NCI-H2171 (cell line): Measurements from ENCODE around the gene CCDC81.
"Not testable (repeated sequence)": the region's sequence is repeated elsewhere in the genome, so short reads cannot be mapped to it uniquely, and the experiment has no call there.

Source experiments
- DNase-seq: peaks from one replicate; lab custom pipeline; 2025; lab: John Stamatoyannopoulos, UW

Gene CCDC81

DNA sequence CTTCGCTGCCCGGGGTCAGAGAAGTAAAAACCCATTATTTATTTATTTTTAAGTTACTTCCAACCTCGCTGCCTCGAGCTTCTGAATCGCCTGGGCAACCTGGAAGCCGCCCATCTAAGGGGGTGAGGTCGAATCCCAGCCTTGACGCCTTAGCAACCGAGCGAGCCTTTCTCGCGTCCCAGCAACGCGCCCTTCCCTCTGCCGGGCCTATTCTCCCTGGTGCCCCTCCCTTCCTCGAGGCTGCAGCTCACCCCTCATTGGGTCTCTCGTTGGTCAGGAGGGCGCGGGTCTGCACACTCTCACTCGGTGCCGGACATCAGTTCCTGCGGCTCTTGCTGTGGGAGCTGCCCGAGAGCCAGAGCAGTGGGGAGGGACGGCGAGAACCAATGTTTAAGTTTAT is at the start of gene CCDC81:
Gene CCDC81, plus strand, starts transcription at position 302 of the 400 bp plus-strand sequence. CDS start 277 bp downstream, outside the sequence.
- DNase-seq = no peak

DNA sequence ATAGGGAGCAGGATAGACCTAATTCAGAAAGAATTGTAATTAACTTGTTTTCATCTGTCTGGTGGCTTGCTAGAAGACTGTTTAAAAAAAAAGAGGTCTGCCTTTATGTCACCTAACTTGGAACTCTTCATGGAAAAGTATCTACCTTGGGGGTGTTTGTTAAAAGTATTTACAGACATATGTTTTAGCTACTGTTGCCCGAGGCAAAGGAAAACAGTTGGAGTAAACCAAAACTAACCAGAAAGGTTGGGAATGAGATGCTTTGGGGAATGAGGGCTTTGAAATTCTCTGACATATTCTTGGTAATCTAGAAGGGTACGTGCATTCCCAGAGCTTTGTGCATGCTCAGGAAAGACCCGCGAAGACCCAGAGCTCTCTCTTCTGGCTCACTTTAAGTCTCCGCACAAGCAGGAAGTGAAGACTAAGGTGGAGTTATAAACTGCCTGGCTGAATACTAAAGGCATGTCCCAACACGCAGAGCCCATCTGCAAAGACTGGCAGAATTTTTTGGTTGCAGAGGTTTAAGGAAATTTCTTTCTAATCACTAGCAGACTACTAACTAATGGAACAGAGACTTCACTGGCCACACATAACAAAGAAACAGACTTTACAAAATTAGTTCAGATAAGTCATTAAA is 39.4 kb upstream of the CCDC81 start:
- no peak for DNase-seq

DNA sequence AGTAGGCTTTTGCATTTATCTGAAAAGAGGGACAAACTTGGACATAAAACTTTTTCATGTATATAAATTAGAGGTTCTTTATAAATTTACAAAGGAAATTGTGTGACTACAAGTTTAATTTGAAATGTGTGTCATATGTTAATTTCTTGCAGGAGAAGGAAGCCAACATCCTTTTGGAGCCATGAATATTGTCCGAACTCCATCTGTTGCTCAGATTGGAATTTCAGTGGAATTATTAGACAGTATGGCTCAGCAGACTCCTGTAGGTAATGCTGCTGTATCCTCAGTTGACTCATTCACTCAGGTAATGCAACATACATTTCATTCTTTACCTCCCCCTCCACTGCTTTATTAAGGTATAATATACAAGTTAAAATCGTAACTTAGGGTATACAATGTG is 37.5 kb upstream of the CCDC81 start:
- DNase-seq = no peak

DNA sequence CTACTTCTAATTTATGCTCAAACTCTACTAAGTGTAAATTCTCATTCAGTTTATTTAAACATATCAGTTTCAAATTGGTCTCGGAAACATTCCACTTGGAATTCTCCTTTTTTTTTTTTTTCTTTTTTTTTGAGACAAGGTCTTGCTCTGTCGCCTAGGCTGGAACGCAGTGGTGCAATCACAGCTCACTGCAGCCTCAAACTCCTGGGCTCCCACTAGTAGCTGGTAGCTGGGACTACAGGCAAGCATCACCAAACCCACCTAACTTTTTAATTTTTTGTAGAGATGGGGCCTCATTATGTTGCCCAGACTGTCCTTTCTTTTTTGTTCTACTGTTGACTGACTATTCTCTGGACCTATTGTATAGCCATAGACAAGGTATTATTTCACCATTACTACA is 33.3 kb upstream of the CCDC81 start:
- no peak for DNase-seq

DNA sequence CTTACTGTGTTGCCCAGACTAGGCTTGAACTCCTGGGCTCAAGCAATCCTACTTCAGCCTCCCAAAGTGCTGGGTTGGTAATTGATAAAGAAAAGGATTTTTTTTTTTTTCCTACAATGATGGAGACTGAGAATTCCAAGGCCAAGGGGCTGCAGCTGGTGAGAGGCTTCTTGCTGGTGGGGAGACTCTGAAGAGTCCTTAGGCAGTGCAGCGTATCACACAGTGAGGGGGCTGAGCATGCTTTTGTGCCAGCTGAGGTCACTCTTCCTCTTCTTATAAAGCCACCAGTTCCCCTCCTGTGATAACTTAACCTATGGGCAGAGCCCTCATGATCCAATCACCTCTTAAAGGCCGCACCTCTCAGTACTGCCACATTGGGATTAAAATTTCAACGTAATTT is 28.2 kb upstream of the CCDC81 start:
- no peak for DNase-seq

DNA sequence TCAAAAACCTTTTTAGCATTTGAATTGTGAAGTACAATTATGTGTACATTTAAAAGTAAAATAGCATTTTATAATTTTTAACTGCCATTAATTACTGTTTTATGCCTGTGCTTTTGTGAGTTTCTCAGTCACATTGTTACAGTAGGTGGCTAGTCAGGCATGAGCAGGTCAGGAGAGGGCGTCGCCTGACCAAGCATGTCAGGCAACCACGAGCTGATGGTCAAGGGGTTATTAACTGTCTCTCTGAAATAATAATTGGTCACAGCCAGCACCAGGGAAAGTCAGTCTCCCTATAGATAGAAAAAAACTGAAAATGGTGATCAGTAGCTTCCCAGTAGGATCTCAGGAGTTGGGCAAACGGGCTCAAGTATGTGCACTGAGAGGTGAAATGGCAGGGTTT is 19.4 kb upstream of the CCDC81 start:
- DNase-seq = no peak

DNA sequence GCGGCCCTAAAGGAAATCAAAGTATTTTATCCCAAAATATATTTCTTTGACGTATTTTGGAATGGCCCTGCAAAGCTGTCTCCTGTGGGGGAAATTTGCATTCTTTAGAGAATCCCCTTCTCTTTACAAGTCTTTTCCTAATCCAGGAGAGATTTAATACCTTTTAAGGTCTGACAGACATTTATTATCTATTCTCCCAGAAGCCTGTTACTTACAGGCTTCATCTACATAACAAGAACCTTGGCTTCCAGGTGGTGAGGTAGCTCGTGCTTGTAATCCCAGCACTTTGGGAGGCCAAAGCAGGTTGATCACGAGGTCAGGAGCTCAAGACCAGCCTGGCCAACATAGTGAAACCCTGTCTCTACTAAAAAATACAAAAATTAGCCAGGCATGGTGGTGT is 17.3 kb upstream of the CCDC81 start:
- DNase-seq = not testable (repeated sequence)

DNA sequence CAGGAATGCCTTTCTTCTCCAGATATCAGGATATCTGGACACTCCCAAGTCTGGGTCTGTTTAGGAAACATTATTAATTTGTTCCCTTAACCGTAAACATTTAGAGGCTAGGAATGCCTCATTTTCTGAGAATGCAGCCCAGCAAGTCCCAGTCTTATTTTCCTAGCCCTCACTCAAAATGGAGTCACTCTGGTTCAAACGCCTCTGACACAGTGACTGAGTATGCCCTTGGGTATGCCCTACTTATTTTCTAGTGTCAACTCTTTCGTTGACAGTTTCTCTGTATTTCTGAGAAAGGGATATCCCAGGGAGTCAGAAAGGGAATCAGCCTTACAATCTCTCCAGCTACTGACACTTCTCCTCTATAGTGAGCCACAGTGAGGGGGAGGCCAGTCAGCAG is 16.0 kb upstream of the CCDC81 start:
- no peak for DNase-seq

DNA sequence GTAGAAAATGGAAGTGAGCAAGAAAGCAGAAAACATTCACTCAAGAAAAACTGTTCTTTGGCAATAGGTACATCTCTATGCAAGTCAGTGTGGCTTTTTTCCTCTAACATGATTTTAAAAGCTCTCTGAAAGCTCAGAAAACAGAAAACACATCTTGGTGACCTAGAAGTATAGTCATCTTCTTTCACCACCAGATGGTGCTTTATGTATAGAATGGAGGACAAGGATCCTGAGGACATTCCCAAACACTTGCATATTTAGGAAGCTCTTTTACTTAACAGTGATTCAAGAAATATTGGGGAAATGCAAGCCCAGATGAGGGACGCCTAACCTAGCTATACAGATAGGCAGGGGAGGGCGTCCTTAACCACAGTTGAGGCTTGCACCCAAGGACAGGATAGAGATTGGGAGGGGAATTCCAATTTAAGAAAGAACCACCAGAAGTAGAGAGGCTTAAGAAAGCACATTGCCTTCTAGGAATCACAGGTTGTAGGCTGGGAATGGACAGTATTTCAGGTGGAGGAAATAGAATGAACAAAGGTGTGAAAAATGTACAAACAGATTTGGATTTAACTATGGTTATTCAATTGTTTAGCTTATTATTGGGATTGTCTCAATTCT is 13.8 kb upstream of the CCDC81 start:
- DNase-seq = no peak

DNA sequence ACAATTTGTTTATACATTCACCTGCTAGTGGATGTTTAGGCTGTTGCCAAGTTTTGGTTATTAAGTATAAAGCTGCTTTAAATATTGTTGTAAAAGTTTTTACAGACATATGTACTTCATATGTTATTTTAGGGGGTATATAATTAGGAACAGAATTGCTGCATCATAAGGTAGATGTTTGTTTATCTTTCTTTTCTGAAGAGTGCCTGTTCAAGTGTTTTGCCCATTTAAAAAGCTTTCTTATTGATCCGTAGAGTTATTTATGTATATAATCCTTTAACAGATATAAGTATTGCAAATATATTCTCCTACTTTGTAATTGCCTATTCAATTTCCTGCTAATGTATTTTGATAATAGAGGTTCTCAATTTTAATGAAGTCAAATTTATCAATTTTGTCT is 11.3 kb upstream of the CCDC81 start:
- no peak for DNase-seq

DNA sequence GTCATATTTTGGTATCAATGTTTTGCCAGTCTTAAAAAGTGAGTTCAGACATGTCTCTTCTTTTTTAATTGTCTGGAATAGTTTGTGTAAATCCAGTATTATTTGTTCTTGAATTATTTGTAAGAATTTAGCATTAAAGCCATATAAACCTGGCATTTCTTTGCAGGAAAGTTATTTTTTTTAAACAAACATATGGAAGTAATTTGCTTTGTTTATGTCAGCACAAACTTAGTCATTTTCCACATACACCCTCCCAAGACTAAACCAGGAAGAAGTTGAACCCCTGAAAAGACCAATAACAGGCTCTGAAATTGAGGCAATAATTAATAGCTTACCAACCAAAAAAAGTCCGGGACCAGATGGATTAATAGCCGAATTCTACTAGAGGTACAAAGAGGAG is 9.1 kb upstream of the CCDC81 start:
- no peak for DNase-seq

DNA sequence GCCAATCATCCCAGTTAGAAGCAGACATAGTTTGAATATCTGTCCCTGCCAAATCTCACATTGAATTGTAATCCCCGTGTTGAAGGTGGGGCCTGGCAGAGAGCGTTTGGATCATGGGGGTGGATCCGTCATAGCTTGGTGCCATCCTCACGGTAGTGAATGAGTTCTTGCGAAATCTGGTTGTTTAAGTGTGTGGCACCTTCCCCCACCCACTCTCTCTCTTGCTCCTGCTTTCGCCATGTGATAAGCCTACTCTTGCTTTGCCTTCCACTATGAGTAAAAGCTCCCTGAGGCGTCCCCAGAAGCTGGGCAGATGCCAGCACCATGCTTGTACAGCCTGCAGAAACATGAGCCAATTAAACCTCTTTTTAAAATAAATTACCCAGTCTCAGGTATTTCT is 5.0 kb upstream of the CCDC81 start:
- no peak for DNase-seq

DNA sequence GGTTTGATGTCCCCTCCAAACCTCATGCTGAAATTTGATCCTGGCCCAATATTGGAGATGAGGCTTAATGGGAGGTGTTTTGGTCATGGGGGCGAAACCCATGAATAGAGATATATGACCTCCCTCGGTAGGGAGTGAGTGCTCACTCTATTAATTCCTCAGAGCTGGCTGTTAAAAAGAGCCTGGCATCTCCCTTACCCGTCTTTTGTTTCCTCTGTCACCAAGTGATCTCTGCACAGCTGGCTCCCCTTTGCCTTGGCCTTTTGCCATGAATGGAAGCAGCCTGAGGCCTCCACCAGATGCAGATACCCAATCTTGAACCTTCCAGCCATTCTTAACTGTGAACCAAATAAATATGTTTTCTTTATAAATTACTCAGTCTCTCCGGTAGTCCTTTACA is 4.5 kb upstream of the CCDC81 start:
- DNase-seq = no peak

DNA sequence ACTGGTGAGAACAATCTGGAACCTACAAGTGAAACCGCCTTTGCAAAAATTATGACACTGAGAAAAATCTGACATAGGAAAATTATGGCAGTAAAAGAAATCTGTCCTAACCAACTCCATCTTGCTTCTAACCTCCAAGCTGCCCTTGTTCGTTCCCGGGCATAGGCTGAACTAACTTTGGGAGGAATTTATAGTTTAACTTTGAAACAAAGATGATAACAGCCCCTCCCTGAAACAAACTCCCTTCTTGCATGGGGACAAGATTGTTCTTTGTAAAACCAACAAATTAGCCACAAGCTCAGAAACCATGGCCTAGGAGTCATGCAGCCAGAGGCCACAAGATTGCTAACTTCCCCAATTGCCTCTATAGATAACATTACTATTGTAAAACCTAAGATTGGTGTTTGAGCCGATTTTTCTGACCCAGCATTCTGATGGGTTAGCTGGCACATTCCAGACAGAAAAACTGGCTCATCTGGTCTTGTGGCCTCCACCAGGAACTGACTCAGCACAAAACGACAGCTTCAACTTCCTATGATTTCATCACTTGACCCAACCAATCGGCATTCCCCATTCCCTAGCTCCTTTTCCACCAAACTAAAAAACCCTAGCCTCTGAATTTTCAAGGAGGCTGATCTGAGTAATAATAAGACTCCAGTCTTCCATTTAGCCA is 3.6 kb upstream of the CCDC81 start:
- DNase-seq = no peak

DNA sequence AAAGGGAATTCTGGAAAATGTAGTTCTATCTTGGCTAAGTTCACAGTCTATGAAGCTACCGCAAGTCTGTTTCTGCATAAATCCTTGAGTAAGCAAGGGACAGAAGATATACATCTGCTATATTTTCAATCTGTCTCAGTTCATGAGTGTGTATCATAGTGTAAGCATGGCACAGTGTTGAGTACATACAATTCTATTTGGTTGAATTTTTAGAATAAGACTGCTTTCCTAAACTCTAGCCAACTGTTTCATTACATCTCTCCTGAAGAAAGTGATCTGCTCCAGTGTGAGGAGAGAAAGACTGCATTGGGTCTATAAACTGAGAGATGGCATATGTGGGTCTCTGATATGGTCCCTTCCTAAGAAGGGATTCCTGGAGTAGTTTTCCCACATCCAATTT is 2.6 kb upstream of the CCDC81 start:
- DNase-seq = no peak

DNA sequence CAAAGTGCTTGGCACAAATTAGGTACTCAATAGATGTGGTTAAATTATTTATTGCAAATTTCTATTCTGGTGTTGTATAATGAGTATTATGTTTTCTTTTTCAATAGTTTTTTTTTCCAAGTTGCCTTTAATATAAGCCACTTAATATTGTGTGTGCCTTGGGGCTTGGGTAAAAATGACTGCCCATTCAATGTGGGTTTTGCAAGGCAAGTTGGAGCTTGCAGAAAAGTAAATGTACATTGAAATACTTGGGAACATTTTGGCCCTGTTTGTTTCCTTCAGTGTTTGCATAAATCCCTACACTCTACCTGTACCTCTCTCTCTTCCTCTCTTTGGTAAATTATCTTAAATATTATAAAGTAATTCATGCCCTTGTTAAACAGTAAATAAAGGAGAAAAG is 2.1 kb upstream of the CCDC81 start:
- DNase-seq = no peak

DNA sequence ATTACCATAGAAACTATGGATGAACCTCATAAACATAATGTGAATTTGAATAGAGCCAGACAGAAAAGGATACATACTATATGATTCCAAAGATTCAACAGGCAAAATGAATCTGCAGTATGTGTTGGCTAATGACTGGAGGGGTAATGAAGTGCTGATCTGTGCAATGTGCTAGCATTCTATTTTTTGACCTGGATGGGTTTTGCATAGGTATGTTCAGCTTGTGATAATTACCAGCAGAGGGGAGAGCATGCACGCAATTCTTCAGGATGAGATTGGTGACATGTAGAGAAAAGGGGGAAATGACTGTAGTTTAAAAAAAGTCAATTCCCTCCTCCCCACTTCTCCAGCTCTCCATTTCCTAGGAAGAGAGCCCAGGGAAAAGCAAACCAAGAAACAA is 618 bp upstream of the CCDC81 start:
- DNase-seq = no peak

DNA sequence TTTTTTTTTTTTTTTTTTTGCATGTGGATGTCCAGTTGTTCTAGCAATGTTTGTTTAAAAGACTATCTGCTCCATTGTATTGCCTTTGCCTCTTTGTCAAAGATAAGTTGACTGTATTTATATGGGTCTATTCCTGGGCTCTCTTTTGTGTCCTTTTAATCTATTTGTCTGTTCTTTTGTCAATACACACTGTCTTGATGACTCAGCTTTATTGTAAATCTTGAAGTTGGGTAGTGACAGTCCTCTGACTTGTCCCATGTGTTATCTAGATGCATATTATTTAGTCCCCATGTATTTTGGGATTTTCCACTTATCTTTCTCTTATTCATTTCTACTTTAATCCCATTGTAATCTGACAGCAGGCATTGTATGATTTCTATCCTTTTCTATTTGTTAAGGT is 3.3 kb downstream of the CCDC81 start:
- DNase-seq = no peak

DNA sequence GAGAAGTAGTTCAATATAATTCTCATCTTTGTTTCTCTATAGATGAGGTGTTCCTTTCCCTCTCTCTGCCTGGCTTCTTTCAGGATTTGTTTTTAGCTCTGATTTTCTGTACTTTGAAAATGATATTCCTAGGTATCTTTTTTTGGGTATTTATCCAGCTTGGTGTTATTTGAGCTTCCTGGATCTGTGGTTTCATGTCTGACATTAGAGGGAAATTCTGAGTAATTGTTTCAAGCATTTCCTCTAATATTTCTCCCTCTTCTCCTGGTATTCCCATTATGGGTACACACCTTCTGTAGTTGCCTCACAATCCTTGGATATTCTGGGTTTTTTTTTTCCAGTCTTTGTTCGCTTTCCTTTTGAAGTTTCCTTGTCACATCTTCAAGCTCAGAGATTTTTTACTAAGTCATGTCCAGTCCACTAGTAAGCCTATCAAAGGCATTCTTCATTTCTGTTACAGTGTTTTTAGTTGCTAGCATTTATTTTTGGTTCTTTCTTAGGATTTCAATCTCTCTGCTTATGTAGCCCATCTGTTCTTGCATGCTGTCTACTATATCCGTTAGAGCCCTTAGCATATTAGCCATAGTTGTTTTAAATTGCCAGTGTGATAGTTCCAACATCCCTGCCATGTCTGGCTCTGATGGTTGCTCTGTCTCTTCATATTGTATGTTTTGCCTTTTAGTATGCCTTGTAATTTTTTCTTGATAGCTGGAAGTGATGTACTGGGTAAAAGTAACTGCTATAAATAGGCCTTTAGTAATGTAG is 5.8 kb downstream of the CCDC81 start:
- DNase-seq = no peak

DNA sequence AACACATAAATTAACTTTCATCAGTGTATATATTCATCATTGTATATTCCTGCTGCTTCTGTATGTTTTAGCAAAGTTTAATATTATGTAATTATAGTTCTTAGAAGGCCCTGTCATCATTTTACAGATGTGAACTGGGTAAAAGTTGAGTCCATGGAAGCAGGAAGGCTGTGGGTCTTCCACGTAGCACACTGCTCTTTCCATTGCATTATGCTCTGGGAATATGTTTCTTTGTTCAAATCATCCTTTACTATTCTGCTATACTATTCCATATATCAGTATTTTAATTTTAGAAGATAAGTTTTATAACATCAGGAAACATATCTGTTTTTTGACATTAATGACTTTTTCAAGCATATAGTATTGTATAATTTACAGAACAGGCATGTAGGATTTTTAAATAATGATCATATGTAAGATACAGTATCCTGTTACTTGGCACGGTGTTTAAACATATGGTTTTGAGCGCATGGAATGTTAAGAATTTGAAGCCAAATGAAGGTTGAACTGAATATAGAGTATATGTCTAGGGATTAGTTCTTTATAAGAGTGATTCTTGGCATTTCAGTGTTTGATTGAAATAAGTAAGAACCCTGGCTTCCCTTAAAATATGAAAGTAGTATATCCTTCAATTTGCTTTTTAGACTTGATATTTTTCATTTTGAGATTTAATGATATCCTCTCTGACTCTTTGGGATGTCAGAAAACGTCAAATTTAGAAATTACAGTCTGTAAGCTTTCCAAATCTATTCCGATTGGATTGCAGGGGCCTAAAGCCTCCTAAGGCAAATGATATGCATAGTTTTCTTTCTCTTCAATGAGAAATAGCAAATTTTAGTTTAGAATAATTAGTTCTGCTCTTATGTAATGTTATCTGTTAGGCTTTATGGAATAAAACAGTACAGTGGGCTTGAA is 8.6 kb downstream of the CCDC81 start:
- DNase-seq = no peak

DNA sequence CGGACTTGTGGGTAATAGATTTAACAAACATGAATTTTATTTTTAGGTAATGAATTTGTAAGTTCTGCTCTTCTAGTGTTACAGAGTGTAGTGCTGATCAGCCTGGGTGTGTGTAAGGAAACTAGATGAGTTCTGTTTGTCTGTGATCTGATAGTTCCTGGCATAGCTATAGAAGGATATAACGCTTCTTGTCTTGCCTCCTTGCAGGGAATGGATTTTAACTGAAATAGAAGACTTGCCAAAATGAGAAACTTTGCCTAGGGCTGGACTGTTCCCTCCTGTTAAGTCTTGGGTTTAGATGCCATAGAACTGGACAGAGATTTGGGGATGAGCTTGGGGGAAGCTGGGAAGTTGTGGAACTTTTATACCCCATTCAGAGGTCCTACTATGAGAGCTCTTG is 11.6 kb downstream of the CCDC81 start:
- DNase-seq = no peak

DNA sequence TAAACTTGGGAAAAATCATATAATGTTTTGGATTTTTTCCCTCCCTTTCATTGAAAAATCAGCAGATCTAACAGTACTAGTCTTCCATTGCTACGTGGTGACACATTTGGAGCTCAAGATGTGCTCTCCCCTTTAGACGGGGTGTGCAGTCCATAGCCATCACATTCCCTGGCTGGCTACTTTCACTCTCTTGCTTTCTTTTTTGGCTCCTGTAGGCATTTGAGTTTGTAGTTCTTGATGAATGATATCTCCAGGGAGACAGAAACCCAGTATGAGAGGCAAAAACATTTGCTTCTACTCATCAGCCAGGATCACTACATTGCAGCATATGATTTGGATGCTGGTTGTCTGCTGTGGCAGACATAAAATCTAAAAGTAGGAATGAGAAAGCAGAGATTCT is 12.1 kb downstream of the CCDC81 start:
- no peak for DNase-seq
